ENCODE data around the gene PRSS36.
A peak's percentile ranks its signal among the peaks of the same experiment; 100 is the strongest.
"Not testable (repeated sequence)": the region's sequence is repeated elsewhere in the genome, so short reads cannot be mapped to it uniquely, and the experiment has no call there.

Gene PRSS36

GRCh38 chr16:31120129-31120528, 29.7 kb downstream of the PRSS36 start:
- DNase-seq (ENCODE audit: low read depth) = no peak

GRCh38 chr16:31118223-31119155, 31.4 kb downstream of the PRSS36 start:
- peak; percentile 69 for DNase-seq (ENCODE audit: low read depth)

- DNase-seq (ENCODE audit: low read depth) = peak; percentile 96
These were observed 32.3 kb downstream of the PRSS36 start, which contains the start of gene KAT8 for GRCh38 chr16:31117384-31118222. Gene KAT8, plus strand, starts transcription at chr16:31117664. Its CDS starts 18 bp downstream, at chr16:31117682.

- DNase-seq (ENCODE audit: low read depth) = no peak
These were observed 35.4 kb downstream of the PRSS36 start for GRCh38 chr16:31114468-31114867.

- no peak for DNase-seq (ENCODE audit: low read depth)
These were observed 36.4 kb downstream of the PRSS36 start for GRCh38 chr16:31113121-31114120.

- DNase-seq (ENCODE audit: low read depth) = no peak
These were observed 37.2 kb downstream of the PRSS36 start for GRCh38 chr16:31112711-31113110.

GRCh38 chr16:31111881-31112466, 37.9 kb downstream of the PRSS36 start:
- DNase-seq (ENCODE audit: low read depth) = no peak

GRCh38 chr16:31110106-31111034, 39.5 kb downstream of the PRSS36 start:
- DNase-seq (ENCODE audit: low read depth) = no peak

- no peak for DNase-seq (ENCODE audit: low read depth)
These were observed 40.2 kb downstream of the PRSS36 start for GRCh38 chr16:31109622-31110021.

GRCh38 chr16:31108794-31109558, 40.9 kb downstream of the PRSS36 start:
- no peak for DNase-seq (ENCODE audit: low read depth)

GRCh38 chr16:31108035-31108793, 41.7 kb downstream of the PRSS36 start, which contains the start of gene BCKDK:
Gene BCKDK, plus strand, starts transcription at chr16:31108386. Its CDS starts 838 bp downstream, at chr16:31109224.
- DNase-seq (ENCODE audit: low read depth) = peak; percentile 55

GRCh38 chr16:31107465-31107867, 42.4 kb downstream of the PRSS36 start:
- DNase-seq (ENCODE audit: low read depth) = no peak

- no peak for DNase-seq (ENCODE audit: low read depth)
These were observed 43.1 kb downstream of the PRSS36 start for GRCh38 chr16:31106509-31107464.

- DNase-seq (ENCODE audit: low read depth) = peak; percentile 57
These were observed 44.1 kb downstream of the PRSS36 start for GRCh38 chr16:31105677-31106213.

GRCh38 chr16:31100876-31101641, 48.8 kb downstream of the PRSS36 start:
- DNase-seq (ENCODE audit: low read depth) = not testable (repeated sequence)

All from fibroblast of gingiva (primary cell).